A549 (cell line): ENCODE measurements around the gene ZP2. TPM values are rescaled to one million over a fixed set of nuclear protein-coding genes. Genes with fewer than 3 reads are reported as not detected.

Experiments used
- ATAC-seq, 2 experiments: fragments of 200-7000 bp in 1 of 2; fragments of >200 bp in 1 of 2; cut with Nextera tagmentation in 1 of 2; cut with Tn5 transposase in 1 of 2; 3 replicates each; pipeline versions ENCODE4 v1.8.0 to v1.9.1; 2018 to 2020; ENCODE audit warnings: mild to moderate bottlenecking in 1 of 2, moderate library complexity in 1 of 2
- CTCF ChIA-PET: fragments of 300-600 bp; sonication (Branson Sonifier 250); formaldehyde crosslinking; extraction: SDS; loops from one replicate; lab custom pipeline; 2021; ENCODE audit warnings: antibody characterized with exemption, inconsistent platforms; lab: Yijun Ruan, JAX
- POLR2A ChIA-PET: fragments of 350-600 bp; formaldehyde crosslinking; extraction: SDS; loops from one replicate; lab custom pipeline; 2021; ENCODE audit warnings: antibody characterized with exemption, inconsistent platforms; lab: Yijun Ruan, JAX
- DNase-seq, 2 experiments: peaks; one replicate each; pipeline versions ENCODE4 v3.0.0 to v3.0.0-alpha.2; 2011 to 2016; ENCODE audit warnings: low read depth in 1 of 2, low spot score in 1 of 2
- FAIRE-seq: peaks from 2 replicates; lab custom pipeline; 2011; peaks lifted over from hg19 to GRCh38; lab: Jason Lieb, UNC
- H3K27ac ChIP-seq, 2 experiments: fragments of >200 bp; sonication (Bioruptor Twin); formaldehyde crosslinking; 3 replicates each; pipeline ENCODE4 v1.5.1; 2016 to 2017
- H3K4me1 ChIP-seq: fragments of >200 bp; sonication (Bioruptor Twin); formaldehyde crosslinking; 3 replicates; pipeline ENCODE4 v1.6.1; 2016
- H3K4me2 ChIP-seq: fragments of >200 bp; sonication (Bioruptor Twin); formaldehyde crosslinking; 3 replicates; pipeline ENCODE4 v1.6.1; 2016
- H3K4me3 ChIP-seq: fragments of >200 bp; sonication (Bioruptor Twin); formaldehyde crosslinking; 3 replicates; pipeline ENCODE4 v1.5.1; 2016
- H3K9me3 ChIP-seq: fragments of >200 bp; sonication (Bioruptor Twin); formaldehyde crosslinking; 3 replicates; pipeline ENCODE4 v1.6.1; 2016
- CBX8 ChIP-seq: fragments of 200-600 bp; sonication (generic); IDR thresholded peaks from 2 replicates; pipeline ENCODE4 v1.6.1; 2016
- CHD4 ChIP-seq: fragments of 200-600 bp; sonication (generic); IDR thresholded peaks from 2 replicates; pipeline ENCODE4 v1.6.1; 2016; ENCODE audit warnings: antibody characterized with exemption, mild to moderate bottlenecking, borderline replicate concordance
- FOXS1 ChIP-seq: fragments of 250-450 bp; sonication (Bioruptor Pico); IDR thresholded peaks from 2 replicates; pipeline ENCODE4 v1.5.0; 2020; ENCODE audit warnings: mild to moderate bottlenecking, moderate library complexity
- HDAC2 ChIP-seq: fragments of 200-600 bp; sonication (generic); IDR thresholded peaks from 2 replicates; pipeline ENCODE4 v1.6.1; 2016
- HEYL ChIP-seq: fragments of 250-450 bp; sonication (Bioruptor Pico); IDR thresholded peaks from 2 replicates; pipeline ENCODE4 v1.8.0; 2021; ENCODE audit warnings: mild to moderate bottlenecking, moderate library complexity
- HOXB5 ChIP-seq: fragments of 250-450 bp; sonication (Bioruptor Pico); IDR thresholded peaks from 2 replicates; pipeline ENCODE4 v1.5.0; 2020; ENCODE audit warnings: mild to moderate bottlenecking, moderate library complexity
- KDM1A ChIP-seq: fragments of 200-600 bp; sonication (generic); IDR thresholded peaks from 2 replicates; pipeline ENCODE4 v1.6.1; 2016; ENCODE audit warnings: low read depth, mild to moderate bottlenecking
- NFE2L2 ChIP-seq: fragments of 150-350 bp; conservative IDR thresholded peaks from 2 replicates; pipeline ENCODE4 v1.6.1; 2014; ENCODE audit warnings: low read length
- POLR2A ChIP-seq: IDR thresholded peaks from 2 replicates; pipeline ENCODE4 v1.6.1; 2012; ENCODE audit warnings: mild to moderate bottlenecking, low read length
- RARB ChIP-seq: fragments of 250-450 bp; sonication (Bioruptor Pico); IDR thresholded peaks from 2 replicates; pipeline ENCODE4 v1.8.0; 2021; ENCODE audit warnings: mild to moderate bottlenecking, moderate library complexity
- RFX5 ChIP-seq: fragments of 450-650 bp; IDR thresholded peaks from 2 replicates; pipeline ENCODE4 v1.7.1; 2014; ENCODE audit warnings: antibody characterized with exemption, mild to moderate bottlenecking, moderate library complexity
- SMC3 ChIP-seq: fragments of >200 bp; sonication (Bioruptor Twin); formaldehyde crosslinking; IDR thresholded peaks from 3 replicates; pipeline ENCODE4 v1.6.1; 2018; ENCODE audit warnings: inconsistent platforms
- SREBF2 ChIP-seq: fragments of 450-650 bp; IDR thresholded peaks from 2 replicates; pipeline ENCODE4 v1.6.1; 2014; ENCODE audit warnings: mild to moderate bottlenecking, moderate library complexity
- TFCP2L1 ChIP-seq: fragments of 250-450 bp; sonication (Bioruptor Pico); IDR thresholded peaks from 2 replicates; pipeline ENCODE4 v1.5.0; 2021; ENCODE audit warnings: mild to moderate bottlenecking
- WGBS: methylation state at CpG from one replicate; pipeline ENCODE4 v1.1.6; 2017; ENCODE audit errors: missing lambda C conversion rate; 5-methylcytosine and 5-hydroxymethylcytosine counted together
- polyA plus RNA-seq, 4 experiments: library from polyadenylated mRNA; depleted of rRNA in 3 of 4; stranded (reverse); fragments of >200 nt; fragmentation: RNase III in 1 of 4; extraction: RNeasy Plus Mini Kit Qiagen cat#74134 plus additional on column Dnase treatment in 1 of 4; gene quantifications; 2 replicates in 3 of 4; 3 replicates in 1 of 4; pipeline ENCODE4 v1.2.3, GENCODE V29; 2011 to 2017
- TF ChIP-seq, protein P1 (sequence below): IDR thresholded peaks from 2 replicates; pipeline ENCODE4 v1.6.1; 2012
- TF ChIP-seq, protein P2 (sequence below): fragments of 150-350 bp; IDR thresholded peaks from 2 replicates; pipeline ENCODE4 v1.6.1; 2014; ENCODE audit warnings: low read depth, mild to moderate bottlenecking, low read length
- TF ChIP-seq, protein P3 (sequence below): fragments of 200-600 bp; sonication (generic); IDR thresholded peaks from 2 replicates; pipeline ENCODE4 v1.6.1; 2016; ENCODE audit warnings: antibody characterized with exemption, mild to moderate bottlenecking, moderate library complexity
- TF ChIP-seq, protein P4 (sequence below): IDR thresholded peaks from 2 replicates; pipeline ENCODE4 v1.6.1; 2012; ENCODE audit warnings: low read depth, borderline replicate concordance
- TF ChIP-seq, protein P5 (sequence below): fragments of >200 bp; sonication (Bioruptor Twin); formaldehyde crosslinking; IDR thresholded peaks from 3 replicates; pipeline ENCODE4 v1.6.1; 2016

Gene ZP2
- polyA plus RNA-seq, 2 of the 4 experiments (the other 2 are of a cell fraction) = not detected

DNA sequence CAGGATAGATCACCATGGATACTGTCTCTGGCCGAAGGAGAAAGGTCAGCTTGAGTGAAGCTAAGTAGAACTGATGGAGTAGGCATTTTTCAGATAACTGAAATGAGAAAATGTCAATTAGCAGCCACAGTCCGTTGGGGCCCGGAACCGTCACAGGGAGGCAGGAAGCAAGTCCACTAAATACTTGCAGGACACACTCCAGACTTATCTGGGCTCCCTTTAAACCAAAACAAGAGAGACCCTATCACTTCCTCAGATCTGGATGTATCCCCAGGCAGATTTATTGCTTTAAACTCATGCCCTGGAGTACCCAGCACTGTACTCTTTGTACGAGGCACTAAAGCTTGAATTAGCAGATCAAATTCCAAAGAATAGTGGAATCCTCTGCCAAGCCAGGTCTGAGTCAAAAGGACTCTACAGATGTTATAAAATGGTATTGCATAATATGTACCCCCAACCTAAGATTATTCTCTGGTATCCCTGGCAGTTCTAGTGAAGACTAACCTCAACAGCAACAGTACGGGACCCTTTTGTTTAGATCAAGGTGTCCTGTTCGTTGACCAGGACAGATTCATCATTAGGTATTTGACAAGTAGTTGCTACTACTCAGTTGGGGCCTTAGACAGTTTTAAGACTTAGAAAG is 8.1 kb downstream of the ZP2 start:
- Histone ChIP-seq H3K27ac (no peak overlapping the region), H3K4me3 (no peak overlapping the region), H3K4me1 (no peaks in the 10 kb centered on the region), H3K4me2 (no peak overlapping the region), H3K9me3 (no peaks in the 10 kb centered on the region)
- WGBS = 72% methylated on average over 7 of the region's 7 CpGs
- ChIA-PET POLR2A (no interaction called here), CTCF (interaction anchor here (1.3 to 6.1 kb wide), 5 partner anchors 14 to 97 kb away, joined by 3 to 48 read pairs (median 5); partner anchors contain the start of gene CRYM)
- no peak for ATAC-seq
- DNase-seq = no peak
- TF ChIP-seq POLR2A (no peak), CBX8 (no peak), NFE2L2 (no peak), FOXS1 (CRISPR knock-in tag) (no peak), HDAC2 (no peak), SREBF2 (no peak), HEYL (no peak), CHD4 (no peak), RFX5 (no peak), SMC3 (no peak), TFCP2L1 (CRISPR knock-in tag) (no peak)
- TF ChIP-seq, protein P1, sequence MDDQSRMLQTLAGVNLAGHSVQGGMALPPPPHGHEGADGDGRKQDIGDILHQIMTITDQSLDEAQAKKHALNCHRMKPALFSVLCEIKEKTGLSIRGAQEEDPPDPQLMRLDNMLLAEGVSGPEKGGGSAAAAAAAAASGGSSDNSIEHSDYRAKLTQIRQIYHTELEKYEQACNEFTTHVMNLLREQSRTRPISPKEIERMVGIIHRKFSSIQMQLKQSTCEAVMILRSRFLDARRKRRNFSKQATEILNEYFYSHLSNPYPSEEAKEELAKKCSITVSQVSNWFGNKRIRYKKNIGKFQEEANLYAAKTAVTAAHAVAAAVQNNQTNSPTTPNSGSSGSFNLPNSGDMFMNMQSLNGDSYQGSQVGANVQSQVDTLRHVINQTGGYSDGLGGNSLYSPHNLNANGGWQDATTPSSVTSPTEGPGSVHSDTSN = no peak
- TF ChIP-seq, protein P2, sequence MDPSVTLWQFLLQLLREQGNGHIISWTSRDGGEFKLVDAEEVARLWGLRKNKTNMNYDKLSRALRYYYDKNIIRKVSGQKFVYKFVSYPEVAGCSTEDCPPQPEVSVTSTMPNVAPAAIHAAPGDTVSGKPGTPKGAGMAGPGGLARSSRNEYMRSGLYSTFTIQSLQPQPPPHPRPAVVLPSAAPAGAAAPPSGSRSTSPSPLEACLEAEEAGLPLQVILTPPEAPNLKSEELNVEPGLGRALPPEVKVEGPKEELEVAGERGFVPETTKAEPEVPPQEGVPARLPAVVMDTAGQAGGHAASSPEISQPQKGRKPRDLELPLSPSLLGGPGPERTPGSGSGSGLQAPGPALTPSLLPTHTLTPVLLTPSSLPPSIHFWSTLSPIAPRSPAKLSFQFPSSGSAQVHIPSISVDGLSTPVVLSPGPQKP = no peak
- TF ChIP-seq, protein P3, sequence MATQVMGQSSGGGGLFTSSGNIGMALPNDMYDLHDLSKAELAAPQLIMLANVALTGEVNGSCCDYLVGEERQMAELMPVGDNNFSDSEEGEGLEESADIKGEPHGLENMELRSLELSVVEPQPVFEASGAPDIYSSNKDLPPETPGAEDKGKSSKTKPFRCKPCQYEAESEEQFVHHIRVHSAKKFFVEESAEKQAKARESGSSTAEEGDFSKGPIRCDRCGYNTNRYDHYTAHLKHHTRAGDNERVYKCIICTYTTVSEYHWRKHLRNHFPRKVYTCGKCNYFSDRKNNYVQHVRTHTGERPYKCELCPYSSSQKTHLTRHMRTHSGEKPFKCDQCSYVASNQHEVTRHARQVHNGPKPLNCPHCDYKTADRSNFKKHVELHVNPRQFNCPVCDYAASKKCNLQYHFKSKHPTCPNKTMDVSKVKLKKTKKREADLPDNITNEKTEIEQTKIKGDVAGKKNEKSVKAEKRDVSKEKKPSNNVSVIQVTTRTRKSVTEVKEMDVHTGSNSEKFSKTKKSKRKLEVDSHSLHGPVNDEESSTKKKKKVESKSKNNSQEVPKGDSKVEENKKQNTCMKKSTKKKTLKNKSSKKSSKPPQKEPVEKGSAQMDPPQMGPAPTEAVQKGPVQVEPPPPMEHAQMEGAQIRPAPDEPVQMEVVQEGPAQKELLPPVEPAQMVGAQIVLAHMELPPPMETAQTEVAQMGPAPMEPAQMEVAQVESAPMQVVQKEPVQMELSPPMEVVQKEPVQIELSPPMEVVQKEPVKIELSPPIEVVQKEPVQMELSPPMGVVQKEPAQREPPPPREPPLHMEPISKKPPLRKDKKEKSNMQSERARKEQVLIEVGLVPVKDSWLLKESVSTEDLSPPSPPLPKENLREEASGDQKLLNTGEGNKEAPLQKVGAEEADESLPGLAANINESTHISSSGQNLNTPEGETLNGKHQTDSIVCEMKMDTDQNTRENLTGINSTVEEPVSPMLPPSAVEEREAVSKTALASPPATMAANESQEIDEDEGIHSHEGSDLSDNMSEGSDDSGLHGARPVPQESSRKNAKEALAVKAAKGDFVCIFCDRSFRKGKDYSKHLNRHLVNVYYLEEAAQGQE = no peak
- TF ChIP-seq, protein P4, sequence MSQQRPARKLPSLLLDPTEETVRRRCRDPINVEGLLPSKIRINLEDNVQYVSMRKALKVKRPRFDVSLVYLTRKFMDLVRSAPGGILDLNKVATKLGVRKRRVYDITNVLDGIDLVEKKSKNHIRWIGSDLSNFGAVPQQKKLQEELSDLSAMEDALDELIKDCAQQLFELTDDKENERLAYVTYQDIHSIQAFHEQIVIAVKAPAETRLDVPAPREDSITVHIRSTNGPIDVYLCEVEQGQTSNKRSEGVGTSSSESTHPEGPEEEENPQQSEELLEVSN = no peak
- FAIRE-seq = no peak

DNA sequence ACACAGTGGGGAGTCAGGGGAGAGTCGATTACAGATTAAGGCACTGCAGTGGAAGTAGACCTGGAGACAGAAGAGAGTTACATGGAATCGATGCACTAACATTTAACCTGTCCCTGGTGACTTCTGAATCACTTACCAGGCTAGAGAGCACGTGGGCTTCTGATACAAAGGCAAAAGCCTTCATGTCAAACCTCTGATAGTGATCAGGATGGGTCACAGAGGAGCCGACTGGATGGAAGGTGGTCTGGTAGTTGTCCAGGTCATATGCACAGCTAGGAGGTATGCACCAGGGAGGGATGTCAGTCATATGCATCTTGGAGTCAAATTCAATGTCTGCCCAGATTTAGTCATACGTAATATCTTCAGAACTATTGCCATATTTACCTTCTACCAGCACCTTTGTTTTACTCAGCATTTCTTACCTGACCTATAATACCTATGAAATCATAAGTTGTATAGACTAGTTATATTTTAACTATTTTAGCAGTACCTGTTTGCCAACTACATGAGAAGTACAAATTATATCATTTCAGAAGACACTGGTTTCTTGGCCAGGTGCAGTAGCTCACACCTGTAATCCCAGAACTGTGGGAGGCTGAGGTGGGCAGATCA is 11.7 kb downstream of the ZP2 start:
- POLR2A ChIA-PET = no interaction called here
- Histone ChIP-seq H3K4me1 (no peaks in the 10 kb centered on the region), H3K4me3 (no peak overlapping the region), H3K27ac (no peak overlapping the region), H3K9me3 (no peaks in the 10 kb centered on the region), H3K4me2 (no peak overlapping the region)
- 35% methylated on average over 5 of the region's 5 CpGs for WGBS
- TF ChIP-seq HOXB5 (CRISPR knock-in tag) = no peak
- no peak for TF ChIP-seq CHD4
- no peak for TF ChIP-seq RARB (CRISPR knock-in tag)
- TF ChIP-seq, protein P5, sequence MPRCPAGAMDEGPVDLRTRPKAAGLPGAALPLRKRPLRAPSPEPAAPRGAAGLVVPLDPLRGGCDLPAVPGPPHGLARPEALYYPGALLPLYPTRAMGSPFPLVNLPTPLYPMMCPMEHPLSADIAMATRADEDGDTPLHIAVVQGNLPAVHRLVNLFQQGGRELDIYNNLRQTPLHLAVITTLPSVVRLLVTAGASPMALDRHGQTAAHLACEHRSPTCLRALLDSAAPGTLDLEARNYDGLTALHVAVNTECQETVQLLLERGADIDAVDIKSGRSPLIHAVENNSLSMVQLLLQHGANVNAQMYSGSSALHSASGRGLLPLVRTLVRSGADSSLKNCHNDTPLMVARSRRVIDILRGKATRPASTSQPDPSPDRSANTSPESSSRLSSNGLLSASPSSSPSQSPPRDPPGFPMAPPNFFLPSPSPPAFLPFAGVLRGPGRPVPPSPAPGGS = no peak
- no peak for TF ChIP-seq KDM1A
- ATAC-seq (no peak), DNase-seq (no peak), FAIRE-seq (no peak)
- CTCF ChIA-PET = interaction anchor here (0.5 to 6.1 kb wide), 8 partner anchors 10 to 1051 kb away, joined by 3 to 48 read pairs (median 3); partner anchors contain the start of genes CRYM and ZP2
